ENCODE measurements around the gene ATP5ME.
"Not testable (repeated sequence)": the region's sequence is repeated elsewhere in the genome, so short reads cannot be mapped to it uniquely, and the experiment has no call there.

The ATP5ME gene

GRCh38 chr4:703336-704197, 29.5 kb upstream of the ATP5ME start:
- in situ Hi-C loops (cut with HindIII; ENCODE audit: low pct_ligation_motif_present, low sequenced_read_pairs): no loop called here
- TF ChIP-seq CTCF (IDR thresholded peaks at IDR 0.05; ENCODE audit: low read depth, low read length, missing control alignments): no peak
- H3K27ac ChIP-seq: no peak overlapping the region
- no peaks in the 10 kb centered on the region for H3K27me3 ChIP-seq (replicated peaks)
- DNase-seq: no peak
- H3K4me3 ChIP-seq (ENCODE audit: low read depth, low read length): no peak overlapping the region
- H3K36me3 ChIP-seq (replicated peaks): peaks cover 7% of the 10 kb centered on the region

- Histone ChIP-seq H3K36me3 (replicated peaks) (peaks cover 4% of the 10 kb centered on the region), H3K27me3 (replicated peaks) (no peaks in the 10 kb centered on the region), H3K27ac (no peak overlapping the region), H3K4me3 (ENCODE audit: low read depth, low read length) (no peak overlapping the region)
- in situ Hi-C loops (cut with HindIII; ENCODE audit: low pct_ligation_motif_present, low sequenced_read_pairs): no loop called here
- DNase-seq: no peak
- no peak for TF ChIP-seq CTCF (IDR thresholded peaks at IDR 0.05; ENCODE audit: low read depth, low read length, missing control alignments)
Observed at GRCh38 chr4:702618-703048, 28.6 kb upstream of the ATP5ME start.

GRCh38 chr4:700587-701264, 26.6 kb upstream of the ATP5ME start:
- Histone ChIP-seq H3K27me3 (replicated peaks) (no peaks in the 10 kb centered on the region), H3K36me3 (replicated peaks) (peaks cover under 1% of the 10 kb centered on the region), H3K4me3 (ENCODE audit: low read depth, low read length) (no peak overlapping the region), H3K27ac (no peak overlapping the region)
- DNase-seq: no peak
- in situ Hi-C loops (cut with HindIII; ENCODE audit: low pct_ligation_motif_present, low sequenced_read_pairs): no loop called here
- TF ChIP-seq CTCF (IDR thresholded peaks at IDR 0.05; ENCODE audit: low read depth, low read length, missing control alignments): no peak

DNA sequence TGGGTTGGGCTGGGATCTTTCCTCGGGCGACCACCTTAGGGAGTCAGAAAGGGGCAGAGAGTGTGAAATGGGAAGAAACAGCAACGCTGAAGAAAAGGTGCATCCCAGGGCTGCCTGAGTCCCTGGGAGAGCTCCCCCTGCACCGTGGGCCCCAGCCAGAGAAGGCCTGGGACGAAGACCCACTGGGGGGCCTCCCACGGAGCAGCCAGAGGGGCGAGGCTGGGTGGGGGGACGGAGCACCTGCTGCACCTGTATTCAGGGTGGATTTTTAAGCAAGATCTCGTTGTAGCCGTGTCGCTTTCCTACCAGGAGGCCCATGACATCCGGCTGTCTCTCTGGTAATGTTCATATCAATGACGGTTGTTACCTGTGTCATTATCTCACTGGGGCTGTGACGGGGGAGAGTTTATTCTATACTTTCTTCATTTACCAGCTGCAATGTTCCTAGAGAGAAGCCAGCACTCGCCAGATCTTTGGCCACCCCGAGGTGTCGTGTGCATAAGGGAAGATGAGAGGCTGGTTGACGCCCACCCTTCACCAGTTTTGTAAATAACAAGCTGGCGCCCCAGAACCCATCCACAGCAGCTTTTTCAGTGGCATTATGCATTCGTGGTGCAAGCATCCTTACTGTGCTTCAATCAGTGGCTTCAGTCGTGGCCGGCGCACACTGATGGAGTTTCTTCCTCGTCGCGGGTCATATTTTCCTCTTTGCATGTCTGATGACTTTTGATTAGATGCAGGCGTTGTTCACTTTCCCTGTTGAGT, 25.9 kb upstream of the ATP5ME start:
- Histone ChIP-seq H3K27me3 (replicated peaks) (no peaks in the 10 kb centered on the region), H3K4me3 (ENCODE audit: low read depth, low read length) (no peak overlapping the region), H3K36me3 (replicated peaks) (no peaks in the 10 kb centered on the region), H3K27ac (peak overlapping the region; percentile 41)
- in situ Hi-C loops (cut with HindIII; ENCODE audit: low pct_ligation_motif_present, low sequenced_read_pairs): no loop called here
- no peak for DNase-seq
- no peak for TF ChIP-seq CTCF (IDR thresholded peaks at IDR 0.05; ENCODE audit: low read depth, low read length, missing control alignments)

GRCh38 chr4:694341-694940, 20.4 kb upstream of the ATP5ME start:
- H3K27ac ChIP-seq; H3K4me3 ChIP-seq (ENCODE audit: low read depth, low read length); in situ Hi-C loops (cut with HindIII; ENCODE audit: low pct_ligation_motif_present, low sequenced_read_pairs); H3K27me3 ChIP-seq (replicated peaks); DNase-seq; H3K36me3 ChIP-seq (replicated peaks): not testable (repeated sequence)
